GM19467 (cell line): Measurements from ENCODE around the gene MAN2A1.
"Not testable (repeated sequence)": the region's sequence is repeated elsewhere in the genome, so short reads cannot be mapped to it uniquely, and the experiment has no call there.

Source experiments
- ATAC-seq: cut with Tn5 transposase; IDR thresholded peaks from one replicate; pipeline ENCODE4 v1.9.1; 2021; ENCODE audit warnings: mild to moderate bottlenecking, moderate library complexity; ENCODE audit not compliant: unreplicated experiment

The MAN2A1 gene

GRCh38 chr5:109750463-109750862 lies 60.7 kb downstream of the MAN2A1 start:
- ATAC-seq = no peak

GRCh38 chr5:109753279-109753678 lies 63.6 kb downstream of the MAN2A1 start:
- ATAC-seq = no peak

GRCh38 chr5:109754319-109754718 lies 64.6 kb downstream of the MAN2A1 start:
- ATAC-seq = no peak

GRCh38 chr5:109755761-109756160 lies 66.0 kb downstream of the MAN2A1 start:
- no peak for ATAC-seq

- ATAC-seq = no peak
These were observed 66.9 kb downstream of the MAN2A1 start for GRCh38 chr5:109756543-109757185.

- no peak for ATAC-seq
These were observed 67.8 kb downstream of the MAN2A1 start for GRCh38 chr5:109757490-109757889.

GRCh38 chr5:109759306-109759705 lies 69.6 kb downstream of the MAN2A1 start:
- ATAC-seq = peak; percentile 78

GRCh38 chr5:109760130-109760529 lies 70.4 kb downstream of the MAN2A1 start:
- not testable (repeated sequence) for ATAC-seq

GRCh38 chr5:109762821-109763220 lies 73.1 kb downstream of the MAN2A1 start:
- ATAC-seq = no peak

GRCh38 chr5:109767184-109767995 lies 77.7 kb downstream of the MAN2A1 start:
- no peak for ATAC-seq

- ATAC-seq = no peak
These were observed 78.3 kb downstream of the MAN2A1 start for GRCh38 chr5:109767997-109768396.

GRCh38 chr5:109769597-109770291 lies 80.0 kb downstream of the MAN2A1 start:
- no peak for ATAC-seq

- no peak for ATAC-seq
These were observed 85.4 kb downstream of the MAN2A1 start for GRCh38 chr5:109775130-109775529.

- no peak for ATAC-seq
These were observed 89.5 kb downstream of the MAN2A1 start for GRCh38 chr5:109779036-109779735.

GRCh38 chr5:109784687-109785086 lies 95.0 kb downstream of the MAN2A1 start:
- ATAC-seq = no peak

GRCh38 chr5:109786206-109786855 lies 96.6 kb downstream of the MAN2A1 start:
- no peak for ATAC-seq

- peak; percentile 94 for ATAC-seq
These were observed 98.9 kb downstream of the MAN2A1 start for GRCh38 chr5:109788596-109788995.

- ATAC-seq = no peak
These were observed 102.9 kb downstream of the MAN2A1 start for GRCh38 chr5:109792613-109793012.

- no peak for ATAC-seq
These were observed 114.1 kb downstream of the MAN2A1 start for GRCh38 chr5:109803854-109804253.

GRCh38 chr5:109805472-109805871 lies 115.7 kb downstream of the MAN2A1 start:
- peak; percentile 38 for ATAC-seq

GRCh38 chr5:109805883-109806282 lies 116.2 kb downstream of the MAN2A1 start:
- ATAC-seq = peak; percentile 55
